K562 (cell line): Measurements from ENCODE around the gene KLHL22. TPM values are rescaled to one million over a fixed set of nuclear protein-coding genes. Genes with fewer than 3 reads are reported as not detected.

ENCODE experiments used
- BCLAF1 ChIP-seq, 2 experiments: fragments of 450-650 bp in 1 of 2; IDR thresholded peaks; 2 replicates each; pipeline ENCODE4 v1.6.1; 2011 to 2017; ENCODE audit warnings: low read depth in 2 of 2, antibody characterized with exemption in 1 of 2, borderline replicate concordance in 1 of 2, low read length in 1 of 2, mild to moderate bottlenecking in 1 of 2, mixed read lengths in 1 of 2; ENCODE audit not compliant: control insufficient read depth in 1 of 2
- BRCA1 ChIP-seq, 2 experiments: fragments of 450-650 bp in 1 of 2; sonication (generic) in 1 of 2; formaldehyde crosslinking in 1 of 2; IDR thresholded peaks; 2 replicates each; pipeline versions ENCODE4 v1.5.0 to v1.6.1; 2017 to 2020; ENCODE audit warnings: mild to moderate bottlenecking in 1 of 2, missing genetic modification reagents in 1 of 2
- CREB5 ChIP-seq: fragments of 250-450 bp; sonication (Bioruptor Pico); IDR thresholded peaks from 2 replicates; pipeline ENCODE4 v1.5.0; 2020; ENCODE audit warnings: mild to moderate bottlenecking
- CTCF ChIP-seq, 3 experiments: IDR thresholded peaks in 2 of 3; conservative IDR thresholded peaks in 1 of 3; 2 replicates each; pipeline ENCODE4 v1.5.1; 2011 to 2012; ENCODE audit warnings: low read length in 3 of 3, mild to moderate bottlenecking in 3 of 3, control low read depth in 2 of 3, improper control_type of control experiment in 1 of 3, inconsistent platforms in 1 of 3, low read depth in 1 of 3, mixed read lengths in 1 of 3, moderate library complexity in 1 of 3; ENCODE audit not compliant: insufficient read depth in 2 of 3
- HDGF ChIP-seq: fragments of 450-650 bp; IDR thresholded peaks from 2 replicates; pipeline ENCODE4 v1.6.1; 2016
- MTF1 ChIP-seq: fragments of 250-450 bp; sonication (Bioruptor Pico); IDR thresholded peaks from 2 replicates; pipeline ENCODE4 v1.9.0; 2021; ENCODE audit warnings: moderate library complexity, mild to moderate bottlenecking, inconsistent platforms, borderline replicate concordance
- NELFE ChIP-seq: IDR thresholded peaks from 2 replicates; pipeline ENCODE4 v1.6.1; 2011; ENCODE audit warnings: mild to moderate bottlenecking; ENCODE audit not compliant: insufficient read depth, insufficient read length
- PML ChIP-seq: IDR thresholded peaks from 2 replicates; pipeline ENCODE4 v1.6.1; 2012; ENCODE audit warnings: low read length, inconsistent platforms
- RFX7 ChIP-seq: fragments of 250-450 bp; sonication (Bioruptor Pico); IDR thresholded peaks from 2 replicates; pipeline ENCODE4 v1.5.1; 2021; ENCODE audit warnings: mild to moderate bottlenecking
- SIRT6 ChIP-seq: IDR thresholded peaks from one replicate; pipeline ENCODE4 v1.6.1; 2012; ENCODE audit warnings: low read depth, mild to moderate bottlenecking, control low read depth, inconsistent platforms, low read length, moderate library complexity
- SLC30A9 ChIP-seq: fragments of 250-450 bp; sonication (Bioruptor Pico); IDR thresholded peaks from 2 replicates; pipeline ENCODE4 v1.8.0; 2022; ENCODE audit warnings: mild to moderate bottlenecking, moderate library complexity
- TEAD2 ChIP-seq: fragments of 450-650 bp; IDR thresholded peaks from 2 replicates; pipeline ENCODE4 v1.6.1; 2016; ENCODE audit warnings: missing genetic modification characterization, control low read depth, missing compliant biosample characterization
- TRIM24 ChIP-seq, 2 experiments: fragments of 450-650 bp; IDR thresholded peaks; 2 replicates each; pipeline ENCODE4 v1.6.1; 2016
- USF2 ChIP-seq: sonication (generic); formaldehyde crosslinking; IDR thresholded peaks from 2 replicates; pipeline ENCODE4 v1.5.0; 2020; ENCODE audit warnings: missing genetic modification reagents
- ZBTB12 ChIP-seq: fragments of 250-450 bp; sonication (Bioruptor Pico); IDR thresholded peaks from 2 replicates; pipeline ENCODE4 v1.4.0; 2020
- ZNF143 ChIP-seq: sonication (generic); formaldehyde crosslinking; IDR thresholded peaks from 2 replicates; pipeline ENCODE4 v1.9.0; 2022; ENCODE audit warnings: mild to moderate bottlenecking, missing genetic modification reagents
- ZNF212 ChIP-seq: fragments of 450-650 bp; formaldehyde crosslinking; IDR thresholded peaks from 2 replicates; pipeline ENCODE4 v1.4.0; 2020; ENCODE audit warnings: mild to moderate bottlenecking
- ZNF217 ChIP-seq: sonication (generic); formaldehyde crosslinking; IDR thresholded peaks from 2 replicates; pipeline ENCODE4 v1.8.0; 2022; ENCODE audit warnings: mild to moderate bottlenecking, missing genetic modification reagents
- ZNF253 ChIP-seq: fragments of 250-450 bp; sonication (Bioruptor Pico); conservative IDR thresholded peaks from 2 replicates; pipeline ENCODE4 v1.6.1; 2021; ENCODE audit warnings: mild to moderate bottlenecking
- ZNF282 ChIP-seq: sonication (generic); formaldehyde crosslinking; IDR thresholded peaks from 2 replicates; pipeline ENCODE4 v1.8.1; 2023; ENCODE audit warnings: missing genetic modification reagents
- ZZZ3 ChIP-seq: fragments of 450-650 bp; IDR thresholded peaks from 2 replicates; pipeline ENCODE4 v1.6.1; 2016; ENCODE audit warnings: antibody characterized with exemption, mild to moderate bottlenecking, moderate library complexity
- polyA plus RNA-seq, 8 experiments: library from polyadenylated mRNA; depleted of rRNA in 4 of 8; stranded (reverse) in 5 of 8; unstranded in 3 of 8; fragments of >200 nt; fragmentation: Nextera tagmentation in 2 of 8; fragmentation: Illumina TruSeq in 1 of 8; extraction: Ambion mirVana in 2 of 8; extraction: Trizol in 1 of 8; gene quantifications; 2 replicates each; pipeline versions ENCODE4 v1.2.1 to v1.2.3, GENCODE V29; 2011 to 2014; ENCODE audit warnings: inconsistent platforms in 1 of 8, missing spikeins in 1 of 8
- total RNA-seq, 7 experiments: library from RNA; depleted of rRNA in 6 of 7; stranded (reverse); fragments of >200 nt in 6 of 7; fragmentation: Illumina TruSeq in 2 of 7; extraction: Trizol in 2 of 7; gene quantifications; 2 replicates each; pipeline versions ENCODE4 v1.2.1 to v1.2.3, GENCODE V29; 2011 to 2021; ENCODE audit warnings: low replicate concordance in 1 of 7

KLHL22 gene
- total and polyA plus RNA-seq, 9 of the 15 experiments (the other 6 are each of a cell fraction or from before 2014, with no cell fraction given) = 1.3 to 25.6 (median 15.2) TPM

- TF ChIP-seq BCLAF1 (IDR thresholded peaks at IDR 0.05; ENCODE audit: borderline replicate concordance in 1 of 2, control insufficient read depth in 1 of 2, low read depth in 2 of 2, low read length in 1 of 2) (no peak), PML (no peak; the same call in 1 of the 2 replicates), SIRT6 (no peak), ZNF253 (CRISPR knock-in tag) (no peak), MTF1 (CRISPR knock-in tag) (peak; percentile 78), ZBTB12 (CRISPR knock-in tag) (peak; percentile 60), SLC30A9 (CRISPR knock-in tag) (no peak), TEAD2 (tag) (no peak), NELFE (no peak), ZZZ3 (no peak), ZNF282 (CRISPR knock-in tag) (no peak), CTCF (IDR thresholded peaks at IDR 0.05 in 2 of 3, conservative IDR thresholded peaks at IDR 0.05 in 1 of 3; ENCODE audit: insufficient read depth in 2 of 3, low read depth in 1 of 3, low read length in 3 of 3) (peak; percentile 99 to 100 (median 100)), ZNF212 (CRISPR knock-in tag) (0 out of 2 replicates have a peak, but pooled peaks have one; percentile 33), RFX7 (no peak), CREB5 (CRISPR knock-in tag) (0 out of 2 replicates have a peak, but pooled peaks have one; percentile 16), ZNF143 (CRISPR knock-in tag) (no peak), TRIM24 (IDR thresholded peaks at IDR 0.05) (no peak), USF2 (CRISPR knock-in tag) (no peak), HDGF (peak; percentile 98), BRCA1 (IDR thresholded peaks at IDR 0.05) (no peak), BRCA1 (CRISPR knock-in tag; IDR thresholded peaks at IDR 0.05) (no peak), ZNF217 (CRISPR knock-in tag) (no peak)
Measured at GRCh38 chr22:20456064-20456721, 39.4 kb downstream of the KLHL22 start (continued).
